Gastrocnemius medialis (tissue), 4 donors: ENCODE data around the gene MATN1.

ENCODE experiments used
- POLR2A ChIP-seq, 2 donors: fragments of 450-650 bp; IDR thresholded peaks; one replicate each; pipeline ENCODE4 v1.6.1; 2017; ENCODE audit warnings: antibody characterized with exemption in 2 of 2, mild to moderate bottlenecking in 2 of 2, moderate library complexity in 2 of 2
- TF ChIP-seq, protein P1 (sequence below), 5 experiments: fragments of 450-650 bp in 3 of 5; fragments of 200-600 bp in 2 of 5; sonication (generic) in 2 of 5; IDR thresholded peaks in 4 of 5; conservative IDR thresholded peaks in 1 of 5; 1 replicate in 4 of 5; 2 replicates in 1 of 5; pipeline ENCODE4 v1.5.1; 2016 to 2019; ENCODE audit warnings: antibody characterized with exemption in 5 of 5, mild to moderate bottlenecking in 3 of 5, moderate library complexity in 3 of 5

DNA sequence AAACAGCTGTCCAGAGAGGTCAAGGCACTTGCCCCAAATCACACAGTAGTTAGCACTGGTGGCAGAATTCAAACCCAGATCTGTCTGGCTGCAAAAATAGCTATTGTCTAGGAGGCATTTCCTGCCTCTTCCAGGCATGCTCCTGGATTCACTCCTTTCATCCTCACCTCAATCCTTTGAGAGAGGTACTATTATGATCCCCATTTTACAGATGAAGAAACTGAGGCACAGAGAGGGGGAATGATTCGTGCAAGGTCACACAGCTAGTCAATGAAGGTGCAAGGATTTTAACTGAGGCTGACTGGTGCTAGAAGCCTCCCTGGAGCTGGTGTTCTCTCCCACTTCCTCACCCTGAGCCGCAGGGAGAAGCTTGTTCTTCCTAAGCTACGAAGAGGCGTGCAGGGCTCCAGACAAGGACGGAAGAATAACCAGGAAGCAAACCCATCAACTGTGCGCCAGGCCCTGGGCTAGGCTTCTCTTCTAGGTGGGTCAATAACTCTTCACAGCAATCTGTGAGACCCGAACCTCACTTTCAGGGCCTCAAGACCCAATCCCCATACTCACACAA is 34.8 kb upstream of the MATN1 start:
- TF ChIP-seq POLR2A (IDR thresholded peaks at IDR 0.05), result no peak
- TF ChIP-seq, protein P1, sequence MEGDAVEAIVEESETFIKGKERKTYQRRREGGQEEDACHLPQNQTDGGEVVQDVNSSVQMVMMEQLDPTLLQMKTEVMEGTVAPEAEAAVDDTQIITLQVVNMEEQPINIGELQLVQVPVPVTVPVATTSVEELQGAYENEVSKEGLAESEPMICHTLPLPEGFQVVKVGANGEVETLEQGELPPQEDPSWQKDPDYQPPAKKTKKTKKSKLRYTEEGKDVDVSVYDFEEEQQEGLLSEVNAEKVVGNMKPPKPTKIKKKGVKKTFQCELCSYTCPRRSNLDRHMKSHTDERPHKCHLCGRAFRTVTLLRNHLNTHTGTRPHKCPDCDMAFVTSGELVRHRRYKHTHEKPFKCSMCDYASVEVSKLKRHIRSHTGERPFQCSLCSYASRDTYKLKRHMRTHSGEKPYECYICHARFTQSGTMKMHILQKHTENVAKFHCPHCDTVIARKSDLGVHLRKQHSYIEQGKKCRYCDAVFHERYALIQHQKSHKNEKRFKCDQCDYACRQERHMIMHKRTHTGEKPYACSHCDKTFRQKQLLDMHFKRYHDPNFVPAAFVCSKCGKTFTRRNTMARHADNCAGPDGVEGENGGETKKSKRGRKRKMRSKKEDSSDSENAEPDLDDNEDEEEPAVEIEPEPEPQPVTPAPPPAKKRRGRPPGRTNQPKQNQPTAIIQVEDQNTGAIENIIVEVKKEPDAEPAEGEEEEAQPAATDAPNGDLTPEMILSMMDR (IDR thresholded peaks at IDR 0.05 in 4 of 5, conservative IDR thresholded peaks at IDR 0.05 in 1 of 5), result no peak
